Pulmonary artery endothelial cell (primary cell): ENCODE results near the gene SH2B3. TPM values are rescaled to one million over a fixed set of nuclear protein-coding genes. Genes with fewer than 3 reads are reported as not detected.
"Not testable (repeated sequence)": the region's sequence is repeated elsewhere in the genome, so short reads cannot be mapped to it uniquely, and the experiment has no call there.

Source experiments
- DNase-seq: peaks from one replicate; pipeline ENCODE4 v3.0.0-alpha.2; 2011; ENCODE audit warnings: low read depth, low spot score
- total RNA-seq: library from RNA; depleted of rRNA; stranded (reverse); fragments of >200 nt; gene quantifications from 2 replicates; pipeline ENCODE4 v1.2.3, GENCODE V29; 2014

SH2B3 gene
- total RNA-seq, 1 donor from 2014 or later: 66.9 TPM

- no peak for DNase-seq
These were observed 18.8 kb upstream of the SH2B3 start for GRCh38 chr12:111386885-111387284.

GRCh38 chr12:111387747-111388323 lies 17.9 kb upstream of the SH2B3 start:
- DNase-seq: no peak

DNA sequence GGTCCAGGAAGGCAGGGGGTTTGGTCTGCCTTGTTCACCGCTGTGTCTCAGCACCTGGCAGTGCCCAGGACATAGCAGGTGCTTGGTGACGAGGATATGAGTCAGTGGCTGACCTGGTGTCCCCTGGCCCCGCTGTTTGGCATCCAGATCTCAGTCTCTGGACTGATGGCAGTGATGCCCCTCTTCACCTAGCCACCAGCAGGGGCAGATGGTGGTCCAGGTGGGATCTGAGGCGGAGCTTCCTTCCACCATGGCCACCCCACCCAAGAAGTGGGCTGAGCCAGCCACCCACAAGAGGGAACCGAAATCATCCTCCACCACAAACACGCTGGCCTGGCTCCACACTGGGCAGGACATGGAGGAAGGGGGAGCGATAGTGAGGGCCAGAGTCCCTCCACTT lies 16.1 kb upstream of the SH2B3 start:
- no peak for DNase-seq

DNA sequence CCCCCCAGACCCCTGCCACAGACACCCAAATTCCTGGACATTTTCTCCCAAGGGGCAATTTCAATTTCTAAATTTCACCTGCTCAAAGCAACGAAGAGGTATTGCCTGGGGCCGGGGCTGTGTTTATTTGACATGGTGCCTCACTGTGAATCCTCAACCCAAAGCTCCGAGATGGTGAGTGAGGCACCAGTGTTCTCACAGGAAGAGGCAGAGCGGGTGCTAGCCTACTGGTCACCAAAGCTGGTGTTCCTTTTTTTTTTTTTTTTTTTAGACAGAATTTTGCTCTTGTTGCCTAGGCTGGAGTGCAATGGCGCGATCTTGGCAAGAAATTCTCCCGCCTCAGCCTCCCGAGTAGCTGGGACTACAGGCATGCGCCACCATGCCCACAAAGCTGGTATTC lies 14.8 kb upstream of the SH2B3 start:
- DNase-seq: no peak

DNA sequence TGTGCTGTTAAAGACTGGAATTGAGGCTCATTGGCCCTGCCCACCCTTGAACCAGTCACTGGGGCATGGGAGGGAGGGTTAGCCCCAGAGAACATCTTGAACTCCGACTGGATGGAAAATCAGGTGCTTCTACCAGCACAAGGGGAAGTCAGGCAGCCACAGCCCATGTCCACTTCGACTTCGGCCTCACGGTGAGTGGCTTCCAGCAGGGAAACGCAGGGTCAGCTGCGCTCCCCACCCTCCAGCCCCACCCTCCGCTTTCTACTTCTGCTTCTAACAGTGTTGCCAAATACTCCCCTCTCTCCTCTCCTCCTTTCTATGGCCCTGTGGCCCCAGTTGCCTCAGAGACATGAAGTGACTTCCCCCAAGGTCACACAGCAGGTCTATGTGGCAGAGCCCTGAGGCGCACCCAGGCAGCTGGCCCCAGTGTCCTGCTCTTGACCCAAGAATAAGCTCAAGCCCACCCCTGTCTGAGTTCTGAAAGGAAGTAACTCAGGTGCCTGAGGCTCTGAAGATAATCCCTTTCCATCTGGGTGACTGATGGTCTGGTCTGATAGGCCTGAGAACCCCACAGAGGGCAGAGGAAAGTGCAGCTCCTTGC lies 11.9 kb upstream of the SH2B3 start:
- DNase-seq: no peak

- no peak for DNase-seq
These were observed 11.2 kb upstream of the SH2B3 start for GRCh38 chr12:111394480-111394879.

GRCh38 chr12:111395336-111396187 lies 10.2 kb upstream of the SH2B3 start:
- no peak for DNase-seq

DNA sequence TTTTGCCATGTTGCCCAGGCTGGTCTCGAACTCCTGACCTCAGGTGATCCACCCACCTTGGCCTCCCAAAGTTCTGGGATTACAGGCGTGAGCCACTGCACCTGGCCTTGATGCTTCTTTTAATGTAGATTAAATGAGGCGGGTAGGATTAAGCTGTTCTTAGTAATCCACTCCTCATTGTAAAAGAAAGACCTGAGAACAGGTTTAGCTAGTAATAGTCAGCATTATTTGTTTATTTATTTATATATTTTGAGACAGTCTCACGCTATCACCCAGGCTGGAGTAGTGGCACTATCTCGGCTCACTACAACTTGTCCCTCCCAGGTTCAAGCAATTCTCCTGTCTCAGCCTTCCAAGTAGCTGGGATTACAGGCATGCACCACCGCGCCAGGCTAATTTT lies 9.5 kb upstream of the SH2B3 start:
- not testable (repeated sequence) for DNase-seq

DNA sequence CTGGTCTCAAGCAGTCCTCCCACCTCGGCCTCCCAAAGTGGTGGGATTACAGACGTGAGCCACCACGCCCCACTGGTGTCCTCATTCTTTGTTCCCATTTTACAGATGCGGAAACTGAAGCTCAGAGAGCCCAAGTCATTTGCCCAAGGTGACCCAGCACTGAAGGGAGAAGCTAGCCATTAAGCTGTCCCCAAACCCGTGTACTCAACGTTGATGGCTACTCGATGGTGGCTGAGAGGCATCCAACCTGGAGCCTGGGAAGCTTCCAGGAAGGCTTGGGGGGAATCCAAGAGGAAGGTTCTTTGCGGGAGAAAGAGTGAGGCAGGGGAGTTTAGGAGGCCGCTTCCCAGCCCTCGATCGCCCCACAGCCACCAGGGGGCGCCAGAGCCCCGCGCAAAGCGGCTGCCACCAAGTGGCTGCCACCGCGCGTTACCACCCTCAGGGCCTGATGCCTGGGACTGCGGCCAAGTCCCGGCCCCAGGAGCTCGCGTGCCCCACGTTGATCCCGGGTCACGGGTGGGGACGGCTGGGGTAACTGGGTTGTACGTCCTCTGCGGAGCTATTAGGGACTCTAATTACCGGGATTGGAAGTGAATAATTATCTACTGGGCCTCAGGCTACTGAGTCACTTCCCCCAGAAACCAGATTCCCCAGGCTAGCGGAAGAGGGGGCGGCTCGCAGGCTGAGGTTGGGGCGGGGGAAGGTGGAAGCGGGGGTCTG lies 8.8 kb upstream of the SH2B3 start:
- DNase-seq: peak; percentile 86

DNA sequence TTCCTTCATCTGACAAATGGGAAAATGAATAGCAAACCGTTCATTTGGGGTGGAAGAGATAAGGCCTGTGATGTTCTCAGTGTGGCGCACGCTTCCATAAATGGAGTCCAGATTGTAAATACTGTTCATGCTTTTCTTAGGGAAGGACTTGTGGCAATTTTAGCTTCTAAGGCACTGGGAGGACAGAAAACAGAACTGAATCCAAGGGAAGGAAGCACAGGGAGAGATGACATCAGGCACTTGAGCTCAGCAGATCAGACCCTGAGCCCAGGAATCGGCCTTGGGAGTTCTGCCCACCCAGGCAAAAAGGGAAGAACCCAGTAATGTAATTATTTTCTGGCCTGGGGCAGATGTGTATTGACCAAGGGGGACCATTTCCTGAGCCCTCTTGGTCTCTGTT lies 7.2 kb upstream of the SH2B3 start:
- DNase-seq: no peak

GRCh38 chr12:111399741-111400404 lies 5.8 kb upstream of the SH2B3 start:
- not testable (repeated sequence) for DNase-seq

- DNase-seq: no peak
These were observed 4.5 kb upstream of the SH2B3 start for GRCh38 chr12:111401167-111401605.

GRCh38 chr12:111402490-111402824 lies 3.3 kb upstream of the SH2B3 start:
- not testable (repeated sequence) for DNase-seq

DNA sequence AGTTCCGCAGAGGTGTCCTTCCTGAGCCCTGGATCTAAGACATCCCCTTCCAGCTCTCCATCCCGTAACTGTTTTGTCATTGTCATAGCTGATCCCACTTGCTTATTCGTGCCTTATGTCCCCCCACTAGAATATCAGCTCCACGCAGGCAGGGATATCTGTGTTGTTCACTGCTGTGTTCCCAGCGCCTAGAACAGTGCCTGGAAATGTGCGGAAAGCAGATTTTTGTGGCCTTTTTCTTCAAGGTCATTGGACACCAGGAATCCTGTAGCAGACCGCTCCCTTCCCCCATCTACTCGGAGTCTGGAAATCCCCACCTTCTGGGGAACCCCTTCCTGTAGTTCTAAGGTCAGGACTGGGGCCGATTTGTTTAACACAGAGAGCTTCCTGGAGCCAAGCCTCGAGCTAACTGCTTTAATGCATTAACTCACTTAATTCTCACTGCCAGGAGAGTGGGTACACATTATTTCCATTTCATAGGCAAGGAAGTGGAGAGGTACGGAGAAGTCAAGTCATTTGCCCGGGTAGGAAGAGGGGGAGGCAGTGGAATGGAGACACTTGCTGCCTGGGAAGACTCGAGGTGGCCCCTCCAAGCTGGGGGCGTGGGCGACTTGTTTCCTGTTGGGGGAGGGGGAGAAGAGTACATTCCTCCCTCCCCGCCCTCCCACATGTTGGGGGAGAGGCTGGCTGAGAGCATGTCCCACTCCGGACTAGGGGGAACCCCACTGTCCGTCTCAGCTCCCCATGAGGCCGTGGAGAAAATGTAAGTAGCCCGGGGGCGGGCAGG lies 1.2 kb upstream of the SH2B3 start:
- DNase-seq: no peak

GRCh38 chr12:111405149-111405858 lies 419 bp upstream of the SH2B3 start:
- DNase-seq: peak; percentile 85

DNA sequence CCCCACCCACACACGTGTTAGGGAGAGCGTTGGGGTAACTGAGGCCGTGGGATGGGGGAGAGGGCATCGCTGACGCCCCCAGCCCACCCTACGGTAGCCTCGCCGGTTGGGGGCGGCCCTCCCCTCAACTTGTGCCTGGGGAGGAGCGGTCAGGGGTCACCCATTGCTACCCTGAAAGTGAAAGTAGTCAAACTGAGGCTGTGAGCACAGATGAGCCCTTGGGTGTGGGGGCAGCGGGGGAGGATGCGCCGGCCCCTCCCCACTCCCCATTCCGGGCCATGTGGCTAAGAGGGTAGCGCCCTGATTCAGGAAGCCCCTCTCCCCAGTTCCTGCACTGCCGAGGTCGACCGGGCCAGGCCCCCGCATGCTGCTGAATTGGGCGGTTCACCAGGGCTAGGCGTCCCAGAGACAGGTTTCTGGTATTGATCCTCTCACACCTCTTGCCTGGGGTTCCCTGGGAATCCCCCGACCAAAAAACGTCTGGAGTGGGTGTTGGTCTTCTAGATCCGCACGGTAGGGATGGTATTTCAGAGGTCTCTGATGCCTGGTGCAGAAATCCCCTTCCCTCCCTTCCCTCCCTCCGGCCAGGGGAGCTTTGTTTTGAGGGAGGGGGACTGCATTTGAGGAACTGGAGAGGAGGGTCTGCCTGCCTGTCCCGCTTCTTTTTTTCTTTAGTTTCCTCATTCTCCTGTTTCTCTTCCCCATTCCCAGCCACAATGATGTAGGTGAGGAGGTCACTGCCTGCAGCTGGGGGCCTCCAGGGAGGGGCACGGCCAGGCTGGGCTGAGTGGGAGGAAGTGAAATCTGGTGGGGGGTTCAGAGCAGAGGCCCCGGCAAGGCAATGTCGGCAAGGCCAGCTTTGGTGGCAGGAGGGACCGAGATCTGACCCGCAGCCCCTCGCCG lies 1.0 kb downstream of the SH2B3 start:
- no peak for DNase-seq

GRCh38 chr12:111407377-111408115 lies 1.8 kb downstream of the SH2B3 start:
- no peak for DNase-seq

DNA sequence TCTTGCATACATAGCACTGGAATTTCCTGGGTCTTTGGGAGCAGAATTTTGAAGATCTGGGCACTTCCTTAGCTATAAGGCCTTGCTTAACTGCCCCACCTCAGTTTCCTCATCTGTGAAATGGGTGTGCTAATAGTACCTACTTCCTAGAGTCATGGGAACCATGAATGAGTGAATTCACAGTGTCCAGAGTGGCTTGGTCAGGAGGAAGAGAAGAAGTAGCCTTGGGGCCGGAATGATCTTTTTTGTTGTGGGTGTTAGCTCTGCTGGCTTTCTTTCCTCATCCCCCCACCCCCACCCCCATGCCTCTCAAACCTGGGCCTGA lies 2.4 kb downstream of the SH2B3 start:
- DNase-seq: no peak
